HG03025 (cell line): ENCODE results near the gene ASTN2.

ENCODE experiments used
- ATAC-seq: cut with Tn5 transposase; IDR thresholded peaks from one replicate; pipeline ENCODE4 v1.9.1; 2021; ENCODE audit warnings: mild to moderate bottlenecking, moderate library complexity; ENCODE audit not compliant: unreplicated experiment, low FRiP score

ASTN2 gene

GRCh38 chr9:116791326-116791725 is 623.5 kb downstream of the ASTN2 start:
- no peak for ATAC-seq

- no peak for ATAC-seq
These were observed 625.8 kb downstream of the ASTN2 start for GRCh38 chr9:116789081-116789480.

GRCh38 chr9:116786737-116787136 is 628.1 kb downstream of the ASTN2 start:
- no peak for ATAC-seq

- ATAC-seq: no peak
These were observed 637.7 kb downstream of the ASTN2 start for GRCh38 chr9:116777116-116777515.

- ATAC-seq: no peak
These were observed 640.3 kb downstream of the ASTN2 start for GRCh38 chr9:116774421-116775180.

- ATAC-seq: no peak
These were observed 647.6 kb downstream of the ASTN2 start for GRCh38 chr9:116767219-116767618.

- no peak for ATAC-seq
These were observed 649.8 kb downstream of the ASTN2 start for GRCh38 chr9:116765011-116765410.

GRCh38 chr9:116763770-116764169 is 651.1 kb downstream of the ASTN2 start:
- no peak for ATAC-seq

GRCh38 chr9:116760636-116761035 is 654.2 kb downstream of the ASTN2 start:
- no peak for ATAC-seq

GRCh38 chr9:116757030-116757429 is 657.8 kb downstream of the ASTN2 start:
- no peak for ATAC-seq

GRCh38 chr9:116753389-116753788 is 661.5 kb downstream of the ASTN2 start:
- no peak for ATAC-seq

GRCh38 chr9:116750510-116750909 is 664.3 kb downstream of the ASTN2 start:
- no peak for ATAC-seq

- no peak for ATAC-seq
These were observed 665.1 kb downstream of the ASTN2 start for GRCh38 chr9:116749772-116750171.

GRCh38 chr9:116749176-116749575 is 665.7 kb downstream of the ASTN2 start:
- ATAC-seq: no peak

GRCh38 chr9:116741742-116742141 is 673.1 kb downstream of the ASTN2 start:
- ATAC-seq: no peak

- no peak for ATAC-seq
These were observed 673.6 kb downstream of the ASTN2 start for GRCh38 chr9:116741086-116741740.

- peak; percentile 59 for ATAC-seq
These were observed 677.7 kb downstream of the ASTN2 start for GRCh38 chr9:116737152-116737546.

GRCh38 chr9:116736399-116737151 is 678.3 kb downstream of the ASTN2 start:
- ATAC-seq: no peak

- no peak for ATAC-seq
These were observed 681.7 kb downstream of the ASTN2 start for GRCh38 chr9:116733010-116733641.

- no peak for ATAC-seq
These were observed 688.3 kb downstream of the ASTN2 start for GRCh38 chr9:116726602-116727001.

GRCh38 chr9:116724123-116724522 is 690.7 kb downstream of the ASTN2 start:
- no peak for ATAC-seq
